OCI-LY3 (cell line): Measurements from ENCODE around the gene ZNF384.

ENCODE experiments used
- H2AFZ ChIP-seq: fragments of 200-600, 300-600 bp; shearing (Covaris generic); 2 replicates; pipeline ENCODE4 v1.6.0; 2014; ENCODE audit warnings: antibody characterized with exemption, low read depth, low read length
- H3K27ac ChIP-seq: fragments of 200-600, 300-600 bp; sonication (generic); 2 replicates; pipeline ENCODE4 v1.5.1; 2014; ENCODE audit warnings: mild to moderate bottlenecking, low read length, moderate library complexity, mixed read lengths
- H3K27me3 ChIP-seq: fragments of 200-600, 300-600 bp; sonication (generic); 2 replicates; pipeline ENCODE4 v1.6.1; 2014; ENCODE audit warnings: low read depth, low read length, mixed read lengths
- H3K36me3 ChIP-seq: fragments of 200-600, 300-600 bp; sonication (generic); replicated peaks from 2 replicates; pipeline ENCODE3; 2014; ENCODE audit warnings: low read depth, low read length, mixed read lengths
- H3K4me1 ChIP-seq: fragments of 300-600, 200-600 bp; sonication (generic); 2 replicates; pipeline ENCODE4 v1.6.1; 2014; ENCODE audit warnings: low read length, mixed read lengths
- H3K4me2 ChIP-seq: fragments of 200-600, 300-600 bp; sonication (generic); 2 replicates; pipeline ENCODE4 v1.6.1; 2014; ENCODE audit warnings: low read length, mixed read lengths
- H3K4me3 ChIP-seq: fragments of 300-600, 200-600 bp; sonication (generic); 2 replicates; pipeline ENCODE4 v1.5.1; 2014; ENCODE audit warnings: antibody characterized with exemption, mild to moderate bottlenecking, low read length, moderate library complexity
- H3K79me2 ChIP-seq: fragments of 300-600, 200-600 bp; shearing (Covaris generic); 2 replicates; pipeline ENCODE4 v1.6.1; 2014; ENCODE audit warnings: mild to moderate bottlenecking, low read length, mixed read lengths
- H3K9ac ChIP-seq: fragments of 300-600, 200-600 bp; shearing (Covaris generic); 2 replicates; pipeline ENCODE4 v1.6.0; 2014; ENCODE audit warnings: mild to moderate bottlenecking, low read length, moderate library complexity
- H3K9me3 ChIP-seq: fragments of 200-600, 300-600 bp; shearing (Covaris generic); 2 replicates; pipeline ENCODE4 v1.6.1; 2014; ENCODE audit warnings: low read length, mixed read lengths; ENCODE audit not compliant: insufficient read depth
- H4K20me1 ChIP-seq: fragments of 200-600, 300-600 bp; sonication (generic); 2 replicates; pipeline ENCODE4 v1.6.1; 2016; ENCODE audit warnings: low read length, mixed read lengths; ENCODE audit not compliant: insufficient read depth
- CTCF ChIP-seq: fragments of 200-600, 300-600 bp; sonication (generic); IDR thresholded peaks from 2 replicates; pipeline ENCODE4 v1.5.1; 2014; ENCODE audit warnings: antibody characterized with exemption, low read length, low read depth
- EZH2phosphoT487 ChIP-seq: fragments of 200-600 bp; shearing (Covaris generic); IDR thresholded peaks from 2 replicates; pipeline ENCODE4 v1.6.1; 2018; ENCODE audit warnings: antibody characterized with exemption, mixed run types, low read depth

Gene ZNF384

DNA sequence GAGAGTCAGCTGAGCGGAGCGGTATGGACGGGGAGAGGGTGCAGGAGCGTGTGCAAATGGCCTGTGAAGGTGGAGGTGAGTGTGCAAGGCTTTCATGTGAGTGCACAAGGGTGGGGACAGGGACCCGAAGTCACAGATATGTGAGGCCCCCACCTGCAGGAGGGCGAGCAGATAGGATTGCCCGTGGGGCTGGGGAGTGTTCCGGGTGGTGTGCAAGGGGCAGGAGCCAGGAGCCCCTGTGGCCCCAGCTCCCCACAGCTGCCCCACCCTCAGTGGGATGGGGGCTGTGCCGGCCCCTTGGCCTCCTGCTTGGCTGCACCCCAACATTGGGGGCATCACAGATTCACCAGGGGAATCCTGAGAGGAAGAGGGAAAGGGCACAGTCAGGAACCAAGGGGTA, 5.5 kb upstream of the ZNF384 start:
- Histone ChIP-seq H3K79me2 (peaks cover 8% of the 10 kb centered on the region), H3K4me1 (peaks cover 30% of the 10 kb centered on the region), H4K20me1 (no peaks in the 10 kb centered on the region), H3K9ac (no peak overlapping the region), H3K36me3 (no peaks in the 10 kb centered on the region), H3K4me3 (no peak overlapping the region), H3K4me2 (no peak overlapping the region), H3K27me3 (no peaks in the 10 kb centered on the region), H3K9me3 (no peaks in the 10 kb centered on the region), H2AFZ (no peak overlapping the region), H3K27ac (no peak overlapping the region)
- TF ChIP-seq EZH2phosphoT487 (no peak), CTCF (no peak)

- H2AFZ ChIP-seq = no peak overlapping the region
- H4K20me1 ChIP-seq = no peaks in the 10 kb centered on the region
- H3K9me3 ChIP-seq = no peaks in the 10 kb centered on the region
- no peak for TF ChIP-seq CTCF
- TF ChIP-seq EZH2phosphoT487 = no peak
- peaks cover 11% of the 10 kb centered on the region for H3K79me2 ChIP-seq
- peaks cover 30% of the 10 kb centered on the region for H3K4me1 ChIP-seq
- H3K27me3 ChIP-seq = no peaks in the 10 kb centered on the region
- no peak overlapping the region for H3K27ac ChIP-seq
- H3K9ac ChIP-seq = no peak overlapping the region
- H3K4me2 ChIP-seq = no peak overlapping the region
- no peaks in the 10 kb centered on the region for H3K36me3 ChIP-seq
- no peak overlapping the region for H3K4me3 ChIP-seq
These were observed 4.7 kb upstream of the ZNF384 start for GRCh38 chr12:6693832-6694355.

DNA sequence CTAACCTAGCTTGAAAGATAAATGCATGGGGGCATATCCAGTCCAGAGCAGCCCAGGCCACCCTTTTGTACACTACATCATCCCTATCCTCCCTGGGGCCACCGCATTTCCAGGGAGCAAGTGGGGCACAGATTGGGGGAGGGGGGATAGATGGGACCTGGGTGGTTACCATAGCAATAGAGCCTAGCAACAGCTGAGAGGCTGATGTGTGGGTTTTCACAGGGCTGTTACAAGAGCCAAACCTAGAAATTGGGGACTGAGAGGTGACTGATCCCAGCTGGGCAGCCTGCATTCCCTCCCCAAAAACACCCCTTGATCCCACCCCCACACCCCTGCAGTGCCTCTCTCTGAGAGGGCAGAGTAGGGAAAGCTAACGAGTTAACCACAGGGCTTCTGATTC, 3.7 kb upstream of the ZNF384 start:
- H3K27ac ChIP-seq = no peak overlapping the region
- no peak overlapping the region for H3K4me3 ChIP-seq
- H3K79me2 ChIP-seq = peaks cover 21% of the 10 kb centered on the region
- H3K9ac ChIP-seq = no peak overlapping the region
- no peak for TF ChIP-seq CTCF
- no peak for TF ChIP-seq EZH2phosphoT487
- no peak overlapping the region for H3K4me2 ChIP-seq
- peaks cover 33% of the 10 kb centered on the region for H3K4me1 ChIP-seq
- no peaks in the 10 kb centered on the region for H3K9me3 ChIP-seq
- H2AFZ ChIP-seq = no peak overlapping the region
- no peaks in the 10 kb centered on the region for H3K27me3 ChIP-seq
- H4K20me1 ChIP-seq = no peaks in the 10 kb centered on the region
- no peaks in the 10 kb centered on the region for H3K36me3 ChIP-seq

DNA sequence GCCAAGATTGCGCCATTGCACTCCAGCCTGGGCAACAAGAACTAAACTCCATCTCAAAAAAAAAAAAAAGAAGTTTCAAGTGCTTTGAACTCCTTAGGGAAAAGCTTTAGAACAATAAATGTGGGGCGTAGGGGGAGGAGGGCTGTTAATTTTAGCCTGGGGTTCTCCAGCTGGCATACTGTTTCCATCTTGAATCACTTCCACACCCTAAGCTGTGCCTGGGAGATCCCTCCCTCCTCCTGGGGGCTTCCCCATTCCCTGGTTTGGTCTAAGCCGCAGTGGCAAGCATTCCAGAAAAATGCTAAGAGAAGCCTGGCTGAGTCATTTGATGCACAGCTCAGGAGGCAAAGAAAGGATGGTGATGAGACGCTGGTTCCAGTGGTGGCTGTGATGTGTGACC, 2.3 kb upstream of the ZNF384 start:
- H3K9ac ChIP-seq = no peak overlapping the region
- H3K9me3 ChIP-seq = no peaks in the 10 kb centered on the region
- no peak overlapping the region for H3K4me3 ChIP-seq
- H3K4me1 ChIP-seq = peaks cover 29% of the 10 kb centered on the region
- no peak overlapping the region for H2AFZ ChIP-seq
- H3K27me3 ChIP-seq = no peaks in the 10 kb centered on the region
- TF ChIP-seq EZH2phosphoT487 = no peak
- TF ChIP-seq CTCF = no peak
- H3K79me2 ChIP-seq = peaks cover 35% of the 10 kb centered on the region
- no peak overlapping the region for H3K4me2 ChIP-seq
- no peaks in the 10 kb centered on the region for H4K20me1 ChIP-seq
- no peak overlapping the region for H3K27ac ChIP-seq
- peaks cover 2% of the 10 kb centered on the region for H3K36me3 ChIP-seq
